Osteoblast (primary cell): ENCODE measurements around the gene OAF. TPM values are rescaled to one million over a fixed set of nuclear protein-coding genes. Genes with fewer than 3 reads are reported as not detected.

ENCODE experiments used
- DNase-seq: peaks from one replicate; pipeline ENCODE4 v3.0.0; 2011; ENCODE audit warnings: low spot score, mixed read lengths; ENCODE audit not compliant: insufficient read length; ENCODE audit errors: missing footprints
- H2AFZ ChIP-seq: 2 replicates; pipeline ENCODE4 v1.6.0; 2011; ENCODE audit warnings: mild to moderate bottlenecking, low read length
- H3K27ac ChIP-seq: 2 replicates; pipeline ENCODE4 v1.5.1; 2011; ENCODE audit warnings: mild to moderate bottlenecking, low read depth, low read length, moderate library complexity
- H3K27me3 ChIP-seq: 2 replicates; pipeline ENCODE4 v1.6.0; 2012; ENCODE audit warnings: mild to moderate bottlenecking, control low read depth, inconsistent platforms, low read length, moderate library complexity; ENCODE audit not compliant: insufficient read depth
- H3K36me3 ChIP-seq: 2 replicates; pipeline ENCODE4 v1.5.1; 2011; ENCODE audit warnings: mild to moderate bottlenecking, low read length, control low read depth, moderate library complexity; ENCODE audit not compliant: insufficient read depth
- H3K4me1 ChIP-seq: 2 replicates; pipeline ENCODE4 v1.5.1; 2011; ENCODE audit warnings: mild to moderate bottlenecking, low read length, control low read depth, moderate library complexity; ENCODE audit not compliant: insufficient read depth
- H3K4me2 ChIP-seq: 2 replicates; pipeline ENCODE4 v1.6.0; 2011; ENCODE audit warnings: mild to moderate bottlenecking, low read length; ENCODE audit not compliant: insufficient read depth
- H3K4me3 ChIP-seq: fragments of 200-600 bp; sonication (generic); 3 replicates; pipeline ENCODE4 v1.5.1; 2012; ENCODE audit warnings: mild to moderate bottlenecking, low read length, inconsistent platforms; ENCODE audit not compliant: insufficient read depth
- H3K79me2 ChIP-seq: 2 replicates; pipeline ENCODE4 v1.6.0; 2012; ENCODE audit warnings: mild to moderate bottlenecking, low read length, control low read depth, inconsistent platforms; ENCODE audit not compliant: insufficient read depth
- H3K9me3 ChIP-seq: 2 replicates; pipeline ENCODE4 v1.5.1; 2011; ENCODE audit warnings: low read depth, low read length, control low read depth
- H4K20me1 ChIP-seq: 2 replicates; pipeline ENCODE4 v1.6.0; 2012; ENCODE audit warnings: mild to moderate bottlenecking, low read length, control low read depth; ENCODE audit not compliant: insufficient read depth
- CTCF ChIP-seq: IDR thresholded peaks from 2 replicates; pipeline ENCODE4 v1.5.1; 2011; ENCODE audit warnings: mild to moderate bottlenecking, low read depth, low read length, moderate library complexity; ENCODE audit errors: extremely low read depth
- total RNA-seq: library from RNA; depleted of rRNA; stranded (reverse); fragments of >200 nt; gene quantifications from 2 replicates; pipeline ENCODE4 v1.2.3, GENCODE V29; 2012

OAF gene
- total RNA-seq, 1 donor, result 7.2 TPM

DNA sequence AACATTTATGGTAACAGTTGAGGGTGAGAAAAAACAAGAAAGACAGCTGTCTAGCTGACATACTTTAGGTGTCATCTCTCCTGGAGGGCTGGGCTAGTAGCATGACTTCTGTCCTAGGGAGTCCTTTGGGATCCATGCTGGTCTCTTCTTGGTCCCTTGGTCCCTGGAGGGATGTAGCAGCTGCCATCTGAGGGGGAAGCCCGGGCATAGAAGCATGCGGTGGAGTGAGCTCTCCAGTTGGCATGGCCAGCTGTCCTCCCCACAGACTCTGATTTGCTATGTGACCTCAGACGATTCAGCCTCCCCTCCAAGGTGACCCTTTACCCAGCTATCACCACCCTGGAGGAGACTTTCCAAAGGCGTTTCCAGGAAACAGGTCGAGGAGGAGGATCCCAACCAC, 57.9 kb downstream of the OAF start:
- peaks cover 7% of the 10 kb centered on the region for H3K4me1 ChIP-seq
- TF ChIP-seq CTCF, result no peak
- H3K27me3 ChIP-seq, result peaks cover 44% of the 10 kb centered on the region
- no peaks in the 10 kb centered on the region for H3K79me2 ChIP-seq
- no peak overlapping the region for H3K4me3 ChIP-seq
- H3K27ac ChIP-seq, result no peak overlapping the region
- H3K4me2 ChIP-seq, result no peak overlapping the region
- no peak for DNase-seq
- no peaks in the 10 kb centered on the region for H4K20me1 ChIP-seq
- no peak overlapping the region for H2AFZ ChIP-seq
- H3K36me3 ChIP-seq, result no peaks in the 10 kb centered on the region
- no peaks in the 10 kb centered on the region for H3K9me3 ChIP-seq

- H3K36me3 ChIP-seq, result no peaks in the 10 kb centered on the region
- no peaks in the 10 kb centered on the region for H3K9me3 ChIP-seq
- H3K4me1 ChIP-seq, result peaks cover 7% of the 10 kb centered on the region
- H2AFZ ChIP-seq, result no peak overlapping the region
- H3K27me3 ChIP-seq, result peaks cover 41% of the 10 kb centered on the region
- H3K4me2 ChIP-seq, result no peak overlapping the region
- DNase-seq, result no peak
- no peaks in the 10 kb centered on the region for H4K20me1 ChIP-seq
- no peak overlapping the region for H3K27ac ChIP-seq
- no peak overlapping the region for H3K4me3 ChIP-seq
- H3K79me2 ChIP-seq, result no peaks in the 10 kb centered on the region
- no peak for TF ChIP-seq CTCF
These were observed 59.6 kb downstream of the OAF start for GRCh38 chr11:120270386-120270785.

- TF ChIP-seq CTCF, result no peak
- Histone ChIP-seq H3K9me3 (no peaks in the 10 kb centered on the region), H3K79me2 (no peaks in the 10 kb centered on the region), H3K27me3 (peaks cover 36% of the 10 kb centered on the region), H3K4me3 (no peak overlapping the region), H3K4me1 (peaks cover 7% of the 10 kb centered on the region), H3K4me2 (no peak overlapping the region), H3K27ac (no peak overlapping the region), H4K20me1 (no peaks in the 10 kb centered on the region), H3K36me3 (no peaks in the 10 kb centered on the region), H2AFZ (no peak overlapping the region)
- no peak for DNase-seq
These were observed 60.8 kb downstream of the OAF start for GRCh38 chr11:120271672-120272071.

- peak; percentile 98 for DNase-seq
- peaks cover 7% of the 10 kb centered on the region for H3K4me1 ChIP-seq
- H3K79me2 ChIP-seq, result no peaks in the 10 kb centered on the region
- H3K27ac ChIP-seq, result no peak overlapping the region
- H2AFZ ChIP-seq, result no peak overlapping the region
- H3K4me3 ChIP-seq, result no peak overlapping the region
- H3K27me3 ChIP-seq, result peaks cover 31% of the 10 kb centered on the region
- TF ChIP-seq CTCF, result no peak
- no peak overlapping the region for H3K4me2 ChIP-seq
- H3K36me3 ChIP-seq, result no peaks in the 10 kb centered on the region
- no peaks in the 10 kb centered on the region for H4K20me1 ChIP-seq
- H3K9me3 ChIP-seq, result no peaks in the 10 kb centered on the region
These were observed 61.5 kb downstream of the OAF start for GRCh38 chr11:120272303-120272702.
